ENCODE results near the gene KCND1.
A peak's percentile ranks its signal among the peaks of the same experiment; 100 is the strongest.

KCND1 gene

GRCh38 chrX:48956728-48957414, 14.8 kb downstream of the KCND1 start:
- Histone ChIP-seq H3K4me1 (ENCODE audit: low read length) (peaks cover 33% of the 10 kb centered on the region), H2AFZ (ENCODE audit: low read length) (no peak overlapping the region), H3K9me2 (replicated peaks; ENCODE audit: insufficient read depth, low read length) (no peaks in the 10 kb centered on the region), H3K9ac (ENCODE audit: low read length) (peak overlapping the region; percentile 83), H3K79me2 (ENCODE audit: low read length) (peaks cover 57% of the 10 kb centered on the region), H3F3A (ENCODE audit: insufficient read depth, low read length) (peaks cover 3% of the 10 kb centered on the region), H3K36me3 (replicated peaks; ENCODE audit: insufficient read depth, low read length) (no peaks in the 10 kb centered on the region), H3K4me3 (ENCODE audit: low read length) (peak overlapping the region; percentile 74), H3K27ac (ENCODE audit: low read length) (peak overlapping the region; percentile 27; the same call in 1 of the 2 replicates), H3K9me3 (replicated peaks; ENCODE audit: insufficient read depth, low read length) (no peaks in the 10 kb centered on the region), H3K4me2 (ENCODE audit: low read depth, low read length) (peak overlapping the region; percentile 86), H3K27me3 (replicated peaks; ENCODE audit: insufficient read depth, low read length) (no peaks in the 10 kb centered on the region), H4K20me1 (ENCODE audit: insufficient read depth, low read length) (no peaks in the 10 kb centered on the region)
- no peak for TF ChIP-seq CTCF (IDR thresholded peaks at IDR 0.05; ENCODE audit: low read length)
- no peak for TF ChIP-seq EZH2 (optimal IDR thresholded peaks at IDR 0.05; ENCODE audit: low read depth, low read length)
- no peak for TF ChIP-seq EZH2phosphoT487 (IDR thresholded peaks at IDR 0.05; ENCODE audit: low read length)
- DNase-seq = peak; percentile 27

- H3K4me2 ChIP-seq (ENCODE audit: low read depth, low read length) = no peak overlapping the region
- peak overlapping the region; percentile 90; the same call in 1 of the 2 replicates for H3K27ac ChIP-seq (ENCODE audit: low read length)
- DNase-seq = no peak
- TF ChIP-seq EZH2 (optimal IDR thresholded peaks at IDR 0.05; ENCODE audit: low read depth, low read length) = no peak
- no peak for TF ChIP-seq CTCF (IDR thresholded peaks at IDR 0.05; ENCODE audit: low read length)
- no peak for TF ChIP-seq EZH2phosphoT487 (IDR thresholded peaks at IDR 0.05; ENCODE audit: low read length)
- no peaks in the 10 kb centered on the region for H3K9me2 ChIP-seq (replicated peaks; ENCODE audit: insufficient read depth, low read length)
- H3K4me3 ChIP-seq (ENCODE audit: low read length) = no peak overlapping the region
- H3K36me3 ChIP-seq (replicated peaks; ENCODE audit: insufficient read depth, low read length) = no peaks in the 10 kb centered on the region
- H3K79me2 ChIP-seq (ENCODE audit: low read length) = peaks cover 74% of the 10 kb centered on the region
- no peaks in the 10 kb centered on the region for H4K20me1 ChIP-seq (ENCODE audit: insufficient read depth, low read length)
- peaks cover 26% of the 10 kb centered on the region for H3F3A ChIP-seq (ENCODE audit: insufficient read depth, low read length)
- H3K9ac ChIP-seq (ENCODE audit: low read length) = no peak overlapping the region
- H3K27me3 ChIP-seq (replicated peaks; ENCODE audit: insufficient read depth, low read length) = no peaks in the 10 kb centered on the region
- H2AFZ ChIP-seq (ENCODE audit: low read length) = no peak overlapping the region
- H3K4me1 ChIP-seq (ENCODE audit: low read length) = peaks cover 24% of the 10 kb centered on the region
- H3K9me3 ChIP-seq (replicated peaks; ENCODE audit: insufficient read depth, low read length) = no peaks in the 10 kb centered on the region
Observed at GRCh38 chrX:48948589-48948988, 23.1 kb downstream of the KCND1 start.

- H3K27ac ChIP-seq (ENCODE audit: low read length) = peak overlapping the region; percentile 90
- H3K9me3 ChIP-seq (replicated peaks; ENCODE audit: insufficient read depth, low read length) = no peaks in the 10 kb centered on the region
- H4K20me1 ChIP-seq (ENCODE audit: insufficient read depth, low read length) = no peaks in the 10 kb centered on the region
- peaks cover 40% of the 10 kb centered on the region for H3K4me1 ChIP-seq (ENCODE audit: low read length)
- H2AFZ ChIP-seq (ENCODE audit: low read length) = no peak overlapping the region
- no peak for TF ChIP-seq EZH2 (optimal IDR thresholded peaks at IDR 0.05; ENCODE audit: low read depth, low read length)
- peak; percentile 79 for TF ChIP-seq CTCF (IDR thresholded peaks at IDR 0.05; ENCODE audit: low read length)
- H3K4me3 ChIP-seq (ENCODE audit: low read length) = peak overlapping the region; percentile 40
- no peaks in the 10 kb centered on the region for H3K27me3 ChIP-seq (replicated peaks; ENCODE audit: insufficient read depth, low read length)
- peak overlapping the region; percentile 60 for H3K4me2 ChIP-seq (ENCODE audit: low read depth, low read length)
- H3K9ac ChIP-seq (ENCODE audit: low read length) = peak overlapping the region; percentile 56
- H3K36me3 ChIP-seq (replicated peaks; ENCODE audit: insufficient read depth, low read length) = no peaks in the 10 kb centered on the region
- peaks cover 74% of the 10 kb centered on the region for H3K79me2 ChIP-seq (ENCODE audit: low read length)
- H3K9me2 ChIP-seq (replicated peaks; ENCODE audit: insufficient read depth, low read length) = no peaks in the 10 kb centered on the region
- DNase-seq = peak; percentile 58
- peaks cover 29% of the 10 kb centered on the region for H3F3A ChIP-seq (ENCODE audit: insufficient read depth, low read length)
Observed at GRCh38 chrX:48945517-48946348, 25.9 kb downstream of the KCND1 start.

Measured in MM.1S (cell line).